HG03354 (cell line): ENCODE measurements around the gene CYBA.

ENCODE experiments used
- ATAC-seq: cut with Tn5 transposase; IDR thresholded peaks from one replicate; pipeline ENCODE4 v1.9.1; 2021; ENCODE audit warnings: mild to moderate bottlenecking; ENCODE audit not compliant: unreplicated experiment, poor library complexity, severe bottlenecking

Gene CYBA

DNA sequence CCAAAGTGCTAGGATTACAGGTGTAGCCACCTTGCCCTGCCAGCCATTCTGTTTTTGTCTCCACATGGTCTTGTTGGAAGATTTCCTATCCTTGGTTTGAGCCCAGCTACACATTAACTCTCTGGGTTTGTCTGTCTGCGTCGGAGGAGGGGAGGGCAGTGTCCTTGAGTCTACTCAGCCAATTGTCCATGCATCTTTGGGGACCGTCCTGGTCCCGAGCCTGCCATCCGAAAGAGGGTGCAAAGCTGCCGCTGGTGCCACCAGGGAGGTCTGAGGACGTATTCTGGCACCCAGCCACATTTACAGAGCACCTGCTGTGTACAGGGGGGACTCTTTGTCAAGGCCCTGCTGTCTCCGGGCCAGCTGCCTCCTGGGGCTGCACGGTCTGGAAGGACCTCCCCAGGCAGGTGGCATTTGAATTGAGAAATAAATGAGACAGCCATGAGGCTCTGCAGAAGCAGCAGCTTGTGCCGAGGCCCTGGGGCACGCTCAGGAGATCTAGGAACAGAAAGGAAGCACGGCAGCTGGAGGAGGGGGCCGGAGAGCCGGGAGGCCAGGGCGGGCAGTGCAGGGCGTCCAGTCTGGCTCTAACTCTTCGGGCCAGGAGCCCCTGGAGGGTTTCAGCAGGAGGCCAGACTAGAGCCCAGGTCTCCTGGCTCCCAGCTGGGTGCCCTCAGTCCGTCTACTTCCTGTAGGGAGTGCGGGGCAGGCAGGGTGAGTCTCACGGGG lies 1.5 kb downstream of the CYBA start:
- ATAC-seq, result no peak

DNA sequence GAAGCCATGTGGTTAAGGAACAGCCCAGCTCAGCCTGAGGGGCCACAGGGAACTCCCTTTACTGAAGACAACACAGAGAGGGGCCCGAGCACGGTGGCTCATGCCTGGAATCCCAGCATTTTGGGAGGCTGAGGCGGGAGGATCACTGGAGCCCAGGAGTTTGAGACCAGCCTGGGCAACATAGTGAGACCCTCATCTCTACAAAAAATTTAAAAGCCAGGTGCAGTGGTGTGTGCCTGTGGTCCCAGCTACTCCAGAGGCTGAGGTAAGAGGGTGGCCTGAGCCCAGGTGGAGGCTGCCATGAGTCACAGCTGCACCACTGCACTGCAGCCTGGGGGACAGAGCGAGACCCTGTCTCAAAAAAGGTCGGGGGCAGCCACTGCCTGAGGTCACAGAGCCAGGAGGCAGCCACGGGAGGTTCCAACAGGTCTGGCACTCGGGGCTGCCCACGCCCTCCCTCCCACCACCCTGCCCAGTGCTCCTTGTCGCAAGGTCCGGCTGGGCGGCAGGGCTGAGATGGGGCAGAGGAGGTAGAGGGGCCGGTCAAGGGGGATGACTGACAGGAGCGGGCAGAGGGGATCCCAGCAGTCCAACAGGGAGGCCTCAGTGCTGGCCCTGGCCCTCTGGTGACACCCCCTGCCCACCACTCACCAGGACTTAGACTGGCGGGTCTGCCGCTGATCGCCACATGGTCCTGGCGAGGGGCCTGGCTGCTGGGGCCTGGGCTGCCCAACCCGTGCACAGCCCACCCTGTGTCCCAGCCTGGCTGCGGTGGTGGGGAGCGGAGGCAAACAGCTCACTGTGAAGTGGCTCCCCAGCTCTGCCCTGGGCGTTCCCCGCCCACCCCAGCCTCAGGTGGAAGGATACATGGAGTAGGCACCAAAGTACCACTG lies 3.4 kb downstream of the CYBA start:
- ATAC-seq, result no peak

DNA sequence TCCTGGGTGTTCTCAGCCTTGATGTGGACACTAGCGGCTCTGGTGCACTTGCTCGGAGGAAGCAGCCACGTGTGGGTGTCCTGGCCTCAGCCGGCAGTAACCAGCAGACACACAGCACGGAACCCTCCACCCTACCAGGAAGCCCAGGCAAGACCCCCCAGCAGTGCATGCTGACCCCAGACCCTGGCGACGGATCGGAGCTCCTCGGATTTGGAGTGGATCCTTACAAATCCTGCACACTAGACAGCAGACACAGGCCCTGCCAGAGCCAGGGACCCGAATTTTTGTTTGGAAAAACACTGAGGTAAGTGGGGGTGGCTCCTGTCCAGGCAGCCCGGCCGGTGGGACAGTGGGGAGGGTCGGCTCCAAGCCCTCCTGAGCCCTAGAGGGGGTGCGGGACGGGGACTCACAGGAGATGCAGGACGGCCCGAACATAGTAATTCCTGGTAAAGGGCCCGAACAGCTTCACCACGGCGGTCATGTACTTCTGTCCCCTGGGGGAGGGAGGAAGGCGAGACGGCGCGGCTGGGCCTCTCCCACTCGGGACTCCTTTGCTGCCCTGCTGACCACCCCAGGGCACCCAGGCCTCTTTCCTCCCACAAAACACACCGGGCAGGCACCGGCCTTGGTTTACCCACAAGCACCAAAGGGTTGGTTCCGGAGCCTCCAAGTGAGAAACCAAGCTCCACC lies 4.4 kb downstream of the CYBA start:
- ATAC-seq, result no peak

DNA sequence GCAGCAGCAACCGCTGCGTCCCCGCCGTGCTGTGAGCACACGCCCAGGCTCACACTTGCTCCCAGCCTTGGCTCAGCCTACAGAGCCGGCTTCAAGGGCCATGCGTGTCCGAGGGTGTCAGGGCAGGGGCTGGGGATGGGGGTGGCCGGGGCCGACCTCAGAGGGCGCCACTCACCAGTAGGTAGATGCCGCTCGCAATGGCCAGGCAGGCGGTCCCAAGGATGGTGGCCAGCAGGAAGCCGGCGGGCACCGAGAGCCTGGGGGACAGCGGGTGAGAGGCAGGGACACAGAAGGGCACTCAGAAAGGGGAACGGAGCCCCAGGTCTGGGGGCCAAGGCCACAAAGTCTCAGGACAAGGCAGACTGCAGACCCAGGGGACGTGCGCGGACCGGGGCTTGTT lies 4.9 kb downstream of the CYBA start:
- no peak for ATAC-seq

DNA sequence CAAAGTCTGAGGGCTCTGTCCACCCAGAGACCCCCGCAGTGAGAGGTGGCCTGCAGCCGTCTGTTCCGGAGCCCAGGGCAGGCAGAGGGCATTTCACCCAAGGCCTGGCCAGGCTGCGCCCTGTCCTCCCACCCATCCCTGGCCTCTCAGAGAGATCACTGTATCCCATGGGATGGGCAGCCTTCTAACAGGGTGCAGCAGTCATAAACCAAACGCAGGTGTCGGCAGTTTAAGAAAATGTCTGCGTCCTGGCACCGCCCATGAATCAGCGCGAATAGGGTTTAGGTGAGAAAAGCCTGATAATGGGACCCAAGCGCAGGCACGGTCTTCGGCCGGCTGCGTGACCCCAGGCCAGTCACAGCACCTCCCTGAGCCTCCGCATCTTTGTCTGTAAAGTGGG lies 5.4 kb downstream of the CYBA start:
- ATAC-seq, result no peak

DNA sequence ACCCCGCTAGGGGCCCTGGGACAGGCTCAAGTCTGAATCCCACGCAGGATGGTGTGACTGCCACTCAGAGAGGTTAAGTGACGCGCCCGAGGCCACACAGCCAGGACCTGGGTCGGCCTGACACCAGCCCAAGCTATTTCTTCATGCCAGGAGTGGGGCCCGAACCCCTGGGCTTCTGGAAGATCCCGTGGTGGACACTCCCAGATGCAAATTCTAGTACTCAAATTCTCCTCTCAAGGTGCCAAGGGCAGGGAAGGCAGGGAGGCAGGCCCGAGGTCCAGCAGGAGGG lies 7.3 kb downstream of the CYBA start:
- ATAC-seq, result no peak

DNA sequence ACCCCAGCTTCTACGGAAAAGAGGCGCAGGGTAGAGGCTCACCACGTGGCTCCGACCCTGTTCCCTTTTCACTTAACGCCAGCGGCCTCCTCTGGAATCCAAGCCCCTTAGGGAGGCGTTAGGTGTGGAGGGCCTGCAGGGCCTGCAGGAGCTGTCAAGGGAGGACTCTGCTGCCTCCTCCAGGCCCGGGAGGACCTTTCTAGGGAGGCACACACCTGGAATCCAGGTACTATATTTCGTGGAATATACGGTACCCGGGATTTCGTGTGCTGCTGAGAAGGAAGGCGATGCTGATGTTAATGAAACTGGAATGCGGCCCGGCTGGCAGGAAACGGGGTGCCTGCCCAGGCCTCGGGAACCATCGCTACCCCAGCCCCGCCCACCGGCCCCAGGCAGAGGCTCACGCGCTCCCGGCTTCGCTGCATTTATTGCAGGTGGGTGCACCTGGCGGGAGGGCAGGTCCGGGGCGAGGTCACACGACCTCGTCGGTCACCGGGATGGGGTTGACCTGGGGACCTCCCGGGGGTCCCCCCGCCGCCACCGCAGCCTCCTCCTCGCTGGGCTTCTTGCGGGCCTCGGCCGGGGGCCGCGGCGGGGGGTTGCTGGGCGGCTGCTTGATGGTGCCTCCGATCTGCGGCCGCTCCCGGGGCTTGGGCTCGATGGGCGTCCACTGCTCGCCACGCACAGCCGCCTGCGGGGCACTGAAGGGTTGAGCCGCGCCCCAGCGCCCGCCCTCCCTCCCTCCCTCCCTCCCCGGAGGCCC lies 7.8 kb downstream of the CYBA start:
- ATAC-seq, result no peak

DNA sequence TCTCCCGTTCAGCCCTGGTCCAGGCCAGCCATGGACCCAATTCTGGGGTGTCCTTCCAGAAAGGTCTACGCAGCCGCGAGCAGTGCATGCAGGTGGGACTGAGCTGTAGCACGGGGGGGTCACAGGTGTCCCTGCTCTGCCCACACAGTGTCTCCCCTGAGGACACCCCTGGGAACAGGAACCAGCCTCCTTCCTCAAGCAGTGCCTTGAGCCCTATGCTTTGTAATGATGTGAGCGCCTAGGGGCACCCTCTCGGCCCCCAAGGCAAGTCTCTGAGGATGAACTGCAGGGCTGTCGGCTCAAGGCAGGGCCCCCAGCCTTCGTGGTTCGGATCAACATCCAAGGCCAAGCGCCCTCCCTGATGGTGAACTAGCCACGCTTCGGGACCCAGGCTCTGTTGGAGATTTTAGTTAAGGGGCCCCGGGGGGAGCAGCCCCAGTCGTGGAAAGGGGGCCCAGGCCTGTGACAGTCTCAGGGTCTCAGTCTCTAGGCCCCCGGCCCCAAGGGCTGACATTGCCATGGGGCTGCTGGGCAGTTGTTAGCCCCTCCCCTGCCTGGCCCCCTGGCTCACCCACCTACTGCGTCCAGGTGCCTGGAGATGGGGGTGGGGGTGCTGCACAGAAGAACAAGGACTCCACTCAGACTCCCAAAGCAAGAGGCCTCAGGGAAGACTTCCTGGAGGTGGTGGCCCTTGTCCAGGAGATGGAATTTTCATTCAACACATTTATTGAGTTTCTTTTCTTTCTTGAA lies 10.2 kb downstream of the CYBA start:
- ATAC-seq, result no peak

DNA sequence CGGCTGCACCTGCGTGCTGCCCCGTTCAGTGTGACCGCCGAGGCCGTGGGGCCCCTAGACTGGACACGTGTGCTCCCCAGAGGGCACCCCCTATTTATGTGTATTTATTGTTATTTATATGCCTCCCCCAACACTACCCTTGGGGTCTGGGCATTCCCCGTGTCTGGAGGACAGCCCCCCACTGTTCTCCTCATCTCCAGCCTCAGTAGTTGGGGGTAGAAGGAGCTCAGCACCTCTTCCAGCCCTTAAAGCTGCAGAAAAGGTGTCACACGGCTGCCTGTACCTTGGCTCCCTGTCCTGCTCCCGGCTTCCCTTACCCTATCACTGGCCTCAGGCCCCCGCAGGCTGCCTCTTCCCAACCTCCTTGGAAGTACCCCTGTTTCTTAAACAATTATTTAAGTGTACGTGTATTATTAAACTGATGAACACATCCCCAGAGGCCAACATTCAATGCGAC lies 10.8 kb downstream of the CYBA start:
- ATAC-seq, result no peak

DNA sequence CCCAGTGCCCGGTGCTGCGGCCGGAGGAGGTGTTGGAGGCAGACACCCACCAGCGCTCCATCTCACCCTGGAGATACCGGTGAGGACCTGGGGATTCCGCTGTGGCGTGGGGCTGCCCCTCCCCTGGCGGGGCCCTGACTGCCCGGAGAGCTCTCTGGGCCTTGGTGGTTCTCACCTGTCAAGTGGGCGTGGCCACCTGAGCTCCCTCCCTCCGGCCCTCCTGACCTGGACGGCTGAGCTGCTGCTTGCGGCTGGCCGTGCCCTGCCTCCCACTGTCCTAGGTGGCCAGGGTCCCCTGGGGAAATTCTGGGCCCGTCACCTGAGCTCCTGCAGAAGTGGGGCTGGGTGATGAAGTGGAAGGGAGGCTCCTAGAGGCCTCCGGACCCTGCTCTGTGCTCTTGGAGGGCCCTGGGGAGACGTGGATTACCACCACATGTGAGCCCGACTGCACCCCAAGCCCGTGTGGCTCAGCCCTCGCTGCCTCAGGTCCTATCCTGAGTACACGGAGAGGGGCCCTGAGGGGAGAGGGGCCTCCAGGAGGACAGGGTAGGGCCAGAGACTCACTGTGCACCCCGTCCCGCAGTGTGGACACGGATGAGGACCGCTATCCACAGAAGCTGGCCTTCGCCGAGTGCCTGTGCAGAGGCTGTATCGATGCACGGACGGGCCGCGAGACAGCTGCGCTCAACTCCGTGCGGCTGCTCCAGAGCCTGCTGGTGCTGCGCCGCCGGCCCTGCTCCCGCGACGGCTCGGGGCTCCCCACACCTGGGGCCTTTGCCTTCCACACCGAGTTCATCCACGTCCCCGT lies 11.4 kb downstream of the CYBA start:
- ATAC-seq, result no peak

DNA sequence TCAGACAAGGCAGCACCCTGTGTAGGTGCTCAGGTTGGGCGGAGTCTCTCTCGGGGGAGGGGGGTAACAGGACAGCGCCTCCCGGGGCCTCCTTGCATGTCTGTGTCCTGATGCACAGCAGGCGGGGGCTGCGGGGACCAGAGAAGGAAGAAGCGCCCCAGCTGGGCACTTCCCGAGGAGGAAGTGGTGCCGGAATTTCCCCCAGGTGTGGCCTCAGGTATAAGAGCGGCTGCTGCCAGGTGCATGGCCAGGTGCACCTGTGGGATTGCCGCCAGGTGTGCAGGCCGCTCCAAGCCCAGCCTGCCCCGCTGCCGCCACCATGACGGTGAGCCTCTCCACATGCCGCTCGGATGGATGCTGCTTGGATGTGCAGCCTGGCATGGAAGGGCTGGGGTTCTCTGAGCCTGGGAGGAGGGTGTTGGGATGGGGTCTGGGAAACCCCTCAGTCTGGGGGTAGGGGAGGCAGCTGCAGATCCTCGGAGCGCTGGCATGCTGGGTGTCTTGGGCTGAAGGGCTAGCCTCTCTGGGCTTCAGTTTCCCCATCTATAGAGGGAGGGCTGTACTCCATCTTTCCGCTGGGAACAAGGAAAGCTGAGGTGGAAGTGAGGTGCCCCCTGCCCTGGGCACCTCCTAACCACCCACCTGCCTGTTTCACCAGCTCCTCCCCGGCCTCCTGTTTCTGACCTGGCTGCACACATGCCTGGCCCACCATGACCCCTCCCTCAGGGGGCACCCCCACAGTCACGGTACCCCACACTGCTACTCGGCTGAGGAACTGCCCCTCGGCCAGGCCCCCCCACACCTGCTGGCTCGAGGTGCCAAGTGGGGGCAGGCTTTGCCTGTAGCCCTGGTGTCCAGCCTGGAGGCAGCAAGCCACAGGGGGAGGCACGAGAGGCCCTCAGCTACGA lies 12.3 kb downstream of the CYBA start, which contains the start of gene IL17C:
IL17C (plus strand) TSS at position 250 of the 908 bp plus-strand sequence; CDS start at position 320, 70 bp downstream.
- no peak for ATAC-seq

DNA sequence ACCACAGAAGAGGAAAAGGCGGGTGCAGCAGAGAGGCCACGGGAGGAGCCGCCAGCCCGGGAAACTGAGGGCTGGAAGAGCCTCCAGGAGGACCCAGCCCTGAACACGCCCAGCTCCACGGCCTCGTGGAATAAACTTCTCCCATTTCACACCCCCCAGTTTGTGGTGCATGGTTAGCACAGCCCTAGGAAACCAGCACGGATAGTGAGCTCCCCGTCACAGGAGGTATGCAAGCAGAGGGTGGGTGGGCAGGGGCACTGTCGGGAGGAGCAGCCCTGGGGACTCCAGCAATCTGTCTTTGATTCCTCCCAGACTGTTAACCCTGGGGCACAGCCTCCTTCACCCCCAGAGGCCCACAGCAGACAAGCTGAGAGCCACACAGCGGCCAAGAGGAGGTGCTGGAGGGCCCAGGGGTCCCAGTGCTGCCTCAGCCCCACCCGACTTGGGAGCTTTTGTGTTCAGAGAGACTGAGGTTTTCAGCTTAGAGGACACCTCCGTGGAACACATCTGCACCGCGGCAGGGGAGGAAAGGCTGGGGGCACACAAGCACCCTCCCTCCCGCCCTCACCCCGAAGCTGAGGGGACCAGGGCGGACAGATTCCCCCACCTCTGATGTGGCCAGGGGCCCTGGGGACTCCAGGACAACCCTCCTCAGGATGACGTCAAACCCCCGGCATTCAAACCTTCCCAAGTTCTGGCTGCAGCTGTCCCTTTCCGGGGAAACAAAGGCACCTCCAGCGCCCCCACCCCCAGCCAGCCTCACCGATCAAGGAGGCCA lies 14.2 kb downstream of the CYBA start:
- ATAC-seq, result no peak

DNA sequence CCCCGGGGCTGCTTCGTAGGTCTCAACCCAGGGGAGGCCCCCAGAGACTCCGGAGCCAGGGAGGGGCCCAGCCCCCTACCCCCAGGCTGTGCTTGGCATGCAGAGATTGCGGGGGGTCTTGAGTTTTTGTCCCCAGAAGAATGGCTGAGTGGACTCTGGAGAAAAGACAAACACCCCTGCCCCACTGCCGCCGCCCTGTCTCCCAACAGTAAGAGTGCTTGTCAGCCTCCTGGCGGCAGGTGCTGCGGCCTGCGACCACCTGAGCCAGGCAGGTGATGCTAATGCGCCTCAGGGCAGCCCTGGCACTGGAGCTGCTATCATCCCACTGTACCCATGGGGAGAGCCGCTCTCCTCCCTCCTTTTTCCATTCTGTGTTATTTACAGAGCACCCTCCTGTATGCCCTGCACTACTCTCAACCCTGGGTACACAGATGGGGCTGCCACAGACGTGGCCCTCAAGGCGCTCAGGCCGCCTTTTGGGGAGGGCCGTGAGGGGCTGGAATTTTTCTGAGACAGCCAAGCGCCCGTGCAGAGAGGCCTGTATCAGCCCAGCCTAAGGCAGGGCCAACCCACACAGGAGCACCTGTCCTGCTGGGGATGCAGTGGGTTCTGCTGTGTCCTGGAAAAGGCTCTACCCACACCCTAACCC lies 15.1 kb downstream of the CYBA start:
- no peak for ATAC-seq

DNA sequence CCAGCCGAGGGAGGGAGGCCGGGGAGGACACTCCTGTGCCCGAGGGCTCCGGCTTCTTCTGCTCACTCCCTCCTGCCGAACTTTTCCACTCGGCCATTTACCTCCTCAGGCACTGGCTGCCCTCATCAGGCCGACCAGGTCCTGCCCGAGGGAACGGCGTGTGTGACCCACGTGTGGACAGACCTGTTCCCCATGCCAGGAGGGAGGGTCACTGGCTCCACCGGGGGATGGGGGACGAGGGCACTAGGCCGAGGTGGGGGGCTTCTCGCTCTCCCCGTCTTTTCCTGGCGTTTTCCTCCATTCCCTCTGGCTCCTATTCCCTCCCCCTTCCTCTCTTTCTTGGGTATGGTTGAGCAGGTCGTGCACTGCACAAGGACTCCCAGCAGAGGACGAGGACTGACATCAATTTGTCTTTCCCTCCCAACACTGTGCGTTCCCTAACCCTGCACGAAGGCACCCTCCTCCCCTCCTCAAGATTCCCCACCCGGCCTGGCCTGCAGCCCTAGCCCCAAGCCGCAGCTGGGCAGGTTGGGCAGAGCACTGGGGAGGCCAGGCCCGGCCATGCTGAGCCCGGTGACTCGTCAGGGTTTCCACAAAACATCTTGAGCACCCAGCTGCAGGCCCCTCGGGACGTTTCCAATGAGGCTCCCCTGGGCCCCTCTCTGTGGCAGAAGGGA lies 15.7 kb downstream of the CYBA start:
- no peak for ATAC-seq

DNA sequence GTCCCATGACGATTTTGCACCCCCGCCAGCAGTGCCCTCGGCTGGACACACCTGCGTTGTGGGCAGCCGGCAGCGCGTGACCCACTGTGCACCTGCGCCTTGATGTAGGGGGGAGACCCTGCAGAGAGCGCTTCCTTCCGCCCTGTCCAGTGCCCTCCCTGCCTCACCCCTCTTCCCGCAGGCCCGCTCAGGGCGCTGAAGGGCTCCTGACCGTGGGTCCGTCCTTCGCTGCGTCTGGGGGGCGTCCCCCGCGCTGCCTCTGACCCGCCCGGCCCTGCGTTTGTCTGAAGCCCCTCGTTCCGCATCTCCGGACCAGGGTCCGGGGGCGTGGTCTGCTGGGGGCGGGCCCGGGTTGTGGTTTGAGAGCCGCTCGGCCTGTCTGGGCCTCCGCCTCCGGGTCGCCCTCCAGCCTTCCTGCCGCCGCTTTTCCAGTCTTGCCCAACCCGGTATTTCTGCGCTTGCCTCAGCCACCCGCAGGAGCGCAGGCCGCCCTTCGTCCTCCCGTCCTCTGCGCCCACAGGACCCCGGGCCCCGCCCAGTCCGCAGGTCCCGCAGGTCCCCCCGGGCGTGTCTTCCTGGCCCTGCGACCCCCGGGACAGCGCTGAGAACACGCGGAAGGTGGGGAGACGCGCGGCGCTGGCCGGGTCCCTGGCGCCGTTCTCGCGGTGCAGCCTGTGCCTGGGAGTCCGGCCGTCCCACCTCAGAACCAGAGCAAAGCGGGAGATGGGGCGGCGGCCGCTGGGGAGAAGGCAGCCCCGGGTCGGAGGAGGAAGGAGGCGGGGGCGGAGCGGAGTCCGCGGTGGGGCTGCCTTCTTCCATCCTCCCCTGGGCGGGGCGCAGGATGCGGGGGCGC lies 16.5 kb downstream of the CYBA start:
- peak; percentile 60 for ATAC-seq
